Measurements from ENCODE around the gene DCAF16.
A peak's percentile ranks its signal among the peaks of the same experiment; 100 is the strongest.

Gene DCAF16

GRCh38 chr4:17811078-17811603 is 584 bp upstream of the DCAF16 start:
- H3K4me3 ChIP-seq (replicated peaks in 1 of 2; ENCODE audit: low read depth in 2 of 2, low read length in 2 of 2): peak overlapping the region; percentile 73 to 78
- TF ChIP-seq, protein P1, sequence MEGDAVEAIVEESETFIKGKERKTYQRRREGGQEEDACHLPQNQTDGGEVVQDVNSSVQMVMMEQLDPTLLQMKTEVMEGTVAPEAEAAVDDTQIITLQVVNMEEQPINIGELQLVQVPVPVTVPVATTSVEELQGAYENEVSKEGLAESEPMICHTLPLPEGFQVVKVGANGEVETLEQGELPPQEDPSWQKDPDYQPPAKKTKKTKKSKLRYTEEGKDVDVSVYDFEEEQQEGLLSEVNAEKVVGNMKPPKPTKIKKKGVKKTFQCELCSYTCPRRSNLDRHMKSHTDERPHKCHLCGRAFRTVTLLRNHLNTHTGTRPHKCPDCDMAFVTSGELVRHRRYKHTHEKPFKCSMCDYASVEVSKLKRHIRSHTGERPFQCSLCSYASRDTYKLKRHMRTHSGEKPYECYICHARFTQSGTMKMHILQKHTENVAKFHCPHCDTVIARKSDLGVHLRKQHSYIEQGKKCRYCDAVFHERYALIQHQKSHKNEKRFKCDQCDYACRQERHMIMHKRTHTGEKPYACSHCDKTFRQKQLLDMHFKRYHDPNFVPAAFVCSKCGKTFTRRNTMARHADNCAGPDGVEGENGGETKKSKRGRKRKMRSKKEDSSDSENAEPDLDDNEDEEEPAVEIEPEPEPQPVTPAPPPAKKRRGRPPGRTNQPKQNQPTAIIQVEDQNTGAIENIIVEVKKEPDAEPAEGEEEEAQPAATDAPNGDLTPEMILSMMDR (IDR thresholded peaks at IDR 0.05; ENCODE audit: low read depth, low read length): no peak
- DNase-seq (ENCODE audit: low read depth in 2 of 2): no peak

DNA sequence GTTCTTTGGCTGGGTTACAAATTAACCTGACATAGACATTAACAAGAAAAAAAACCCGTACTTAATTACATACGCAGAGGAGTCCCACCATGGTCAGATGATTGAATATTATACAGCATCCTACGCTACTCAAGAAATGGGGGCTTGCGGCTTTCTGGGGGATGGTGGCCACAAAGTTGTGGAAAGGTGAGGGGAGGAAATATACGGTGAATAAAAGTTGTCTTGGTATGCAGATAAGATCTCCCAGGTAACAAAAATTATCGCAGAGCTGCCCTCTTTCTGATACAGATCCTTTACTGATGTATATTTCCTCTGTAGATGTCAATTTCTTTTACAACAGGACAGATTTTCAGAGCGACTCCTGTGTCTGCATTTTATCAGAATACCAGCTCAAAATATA is 890 bp downstream of the DCAF16 start:
- H3K4me3 ChIP-seq (replicated peaks in 1 of 2; ENCODE audit: low read depth in 2 of 2, low read length in 2 of 2): peak overlapping the region; percentile 87
- DNase-seq (ENCODE audit: low read depth in 2 of 2): no peak

DNA sequence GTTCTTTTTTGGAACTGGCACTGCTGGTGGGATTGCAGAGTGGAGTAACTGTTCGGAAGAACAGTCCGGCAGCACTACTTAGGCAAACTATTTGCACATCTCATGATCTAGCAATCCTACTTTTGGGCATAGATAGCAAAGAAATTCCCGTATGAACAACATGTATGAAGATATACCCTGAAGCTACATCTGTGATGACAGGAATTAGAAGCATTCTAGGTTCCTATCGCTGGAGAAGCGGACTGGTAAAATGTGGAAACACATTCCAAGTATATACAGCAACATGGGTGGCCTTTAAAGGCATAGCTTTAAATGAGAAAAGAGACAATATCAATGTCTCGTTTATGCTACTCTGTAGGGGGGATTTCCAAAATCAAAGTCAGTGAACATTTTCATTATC is 3.1 kb downstream of the DCAF16 start:
- H3K4me3 ChIP-seq (replicated peaks in 1 of 2; ENCODE audit: low read depth in 2 of 2, low read length in 2 of 2): peak overlapping the region; percentile 22 to 36
- peak in 1 of 2 donors; percentile 36 for DNase-seq (ENCODE audit: low read depth in 2 of 2)
- TF ChIP-seq, protein P1 (IDR thresholded peaks at IDR 0.05; ENCODE audit: low read depth, low read length): no peak

More for the DNA sequence above, 890 bp downstream of the DCAF16 start:
- TF ChIP-seq, protein P1 (IDR thresholded peaks at IDR 0.05; ENCODE audit: low read depth, low read length): no peak

DNA sequence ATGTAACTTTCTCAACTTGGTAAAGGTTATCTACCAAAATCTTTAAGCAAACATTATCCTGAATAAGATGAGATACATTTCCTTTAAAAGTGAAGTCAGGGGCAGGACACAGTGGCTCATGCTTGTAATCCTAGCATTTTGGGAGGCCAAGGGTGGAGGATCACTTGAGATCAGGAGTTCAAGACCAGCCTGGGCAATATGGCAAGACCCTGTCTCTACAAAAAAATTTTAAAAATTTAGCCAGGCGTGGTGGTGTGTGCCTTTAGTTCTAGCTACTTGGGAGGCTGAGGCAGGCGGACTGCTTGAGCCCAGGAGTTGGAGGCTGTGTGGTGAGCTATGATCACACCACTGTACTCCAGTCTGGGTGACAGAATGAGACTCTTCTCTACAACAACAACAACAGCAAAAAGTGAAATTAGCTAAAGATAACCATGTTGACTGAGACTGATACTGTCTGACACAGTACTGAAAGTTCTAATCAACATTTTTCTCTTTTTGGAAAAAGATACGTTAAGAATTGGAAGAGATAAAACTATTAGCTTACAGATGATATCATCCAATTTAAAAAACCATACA is 4.9 kb downstream of the DCAF16 start:
- no peak for DNase-seq (ENCODE audit: low read depth in 2 of 2)
- H3K4me3 ChIP-seq (replicated peaks in 1 of 2; ENCODE audit: low read depth in 2 of 2, low read length in 2 of 2): no peak overlapping the region
- TF ChIP-seq, protein P1 (IDR thresholded peaks at IDR 0.05; ENCODE audit: low read depth, low read length): no peak

DNA sequence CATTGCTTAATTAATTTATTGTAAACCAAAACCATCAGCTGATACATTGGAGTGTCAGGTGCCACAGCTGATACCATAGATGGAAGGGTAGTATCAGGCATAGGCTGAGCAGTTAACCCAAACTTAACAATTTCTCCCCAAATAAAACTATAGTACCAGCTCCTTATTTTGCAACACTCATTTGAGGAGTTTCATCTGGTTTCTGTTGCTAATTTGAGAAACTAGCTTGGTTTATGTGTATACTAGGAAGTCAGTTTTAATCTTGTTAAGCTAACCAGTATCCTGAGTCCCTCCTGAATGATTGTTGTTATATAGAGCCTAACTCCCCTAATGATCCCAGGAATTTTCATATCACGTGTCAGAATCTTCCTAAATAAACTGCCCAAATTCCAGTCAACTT is 12.7 kb downstream of the DCAF16 start:
- no peak overlapping the region for H3K4me3 ChIP-seq (replicated peaks in 1 of 2; ENCODE audit: low read depth in 2 of 2, low read length in 2 of 2)
- TF ChIP-seq, protein P1 (IDR thresholded peaks at IDR 0.05; ENCODE audit: low read depth, low read length): no peak
- no peak for DNase-seq (ENCODE audit: low read depth in 2 of 2)

GRCh38 chr4:17794730-17795129 is 15.8 kb downstream of the DCAF16 start:
- no peak overlapping the region for H3K4me3 ChIP-seq (replicated peaks in 1 of 2; ENCODE audit: low read depth in 2 of 2, low read length in 2 of 2)
- DNase-seq (ENCODE audit: low read depth in 2 of 2): no peak
- TF ChIP-seq, protein P1 (IDR thresholded peaks at IDR 0.05; ENCODE audit: low read depth, low read length): no peak

DNA sequence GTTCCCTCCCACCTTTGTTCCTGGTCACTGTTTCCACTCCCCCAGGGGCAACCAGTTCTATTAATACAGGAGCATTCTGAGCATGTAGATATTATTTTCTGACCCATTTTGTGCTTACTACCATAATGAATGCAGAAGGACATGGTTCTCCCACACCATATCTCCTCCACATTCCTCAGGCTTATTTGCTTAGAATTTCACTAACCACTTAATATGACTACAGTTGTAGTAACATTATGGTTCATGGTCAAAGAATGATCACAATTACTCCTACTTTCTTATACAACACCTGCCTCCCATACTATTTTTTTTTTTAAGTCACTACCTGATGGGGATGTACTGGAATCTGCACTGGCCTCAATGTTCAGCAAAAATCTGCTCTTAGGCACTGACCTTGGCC is 21.6 kb downstream of the DCAF16 start:
- TF ChIP-seq, protein P1 (IDR thresholded peaks at IDR 0.05; ENCODE audit: low read depth, low read length): no peak
- no peak for DNase-seq (ENCODE audit: low read depth in 2 of 2)
- H3K4me3 ChIP-seq (replicated peaks in 1 of 2; ENCODE audit: low read depth in 2 of 2, low read length in 2 of 2): no peak overlapping the region
